BLaER1 (cell line): ENCODE results near the gene ELAVL3.
"Not testable (repeated sequence)": the region's sequence is repeated elsewhere in the genome, so short reads cannot be mapped to it uniquely, and the experiment has no call there.

Experiments used
- H3K27ac ChIP-seq: shearing (Covaris generic); formaldehyde crosslinking; 2 replicates; pipeline ENCODE4 v1.8.1; 2022
- H3K27me3 ChIP-seq: shearing (Covaris generic); formaldehyde crosslinking; 2 replicates; pipeline ENCODE4 v1.8.1; 2022
- H3K36me3 ChIP-seq: shearing (Covaris generic); formaldehyde crosslinking; 2 replicates; pipeline ENCODE4 v1.8.1; 2022
- H3K4me1 ChIP-seq: shearing (Covaris generic); formaldehyde crosslinking; 2 replicates; pipeline ENCODE4 v1.8.1; 2022
- H3K4me2 ChIP-seq: shearing (Covaris generic); formaldehyde crosslinking; 2 replicates; pipeline ENCODE4 v1.8.1; 2022
- H3K4me3 ChIP-seq: shearing (Covaris generic); formaldehyde crosslinking; 2 replicates; pipeline ENCODE4 v1.8.1; 2022
- H3K9ac ChIP-seq: shearing (Covaris generic); formaldehyde crosslinking; 2 replicates; pipeline ENCODE4 v1.8.1; 2022
- H3K9me3 ChIP-seq: shearing (Covaris generic); formaldehyde crosslinking; 2 replicates; pipeline ENCODE4 v1.8.1; 2022
- H4K20me1 ChIP-seq: shearing (Covaris generic); formaldehyde crosslinking; 2 replicates; pipeline ENCODE4 v1.8.1; 2022
- Cebpa-rat ChIP-seq: shearing (Covaris generic); IDR thresholded peaks from 2 replicates; pipeline ENCODE4 v1.8.1; 2022

ELAVL3 gene

GRCh38 chr19:11414544-11414943, 66.3 kb downstream of the ELAVL3 start:
- H3K4me1 ChIP-seq, result peaks cover 8% of the 10 kb centered on the region
- no peak overlapping the region for H3K4me3 ChIP-seq
- no peaks in the 10 kb centered on the region for H3K36me3 ChIP-seq
- H3K9ac ChIP-seq, result no peak overlapping the region
- H3K27ac ChIP-seq, result no peak overlapping the region
- H4K20me1 ChIP-seq, result peaks cover 10% of the 10 kb centered on the region
- TF ChIP-seq Cebpa-rat, result no peak
- H3K9me3 ChIP-seq, result no peaks in the 10 kb centered on the region
- peaks cover 41% of the 10 kb centered on the region for H3K27me3 ChIP-seq
- no peak overlapping the region for H3K4me2 ChIP-seq

DNA sequence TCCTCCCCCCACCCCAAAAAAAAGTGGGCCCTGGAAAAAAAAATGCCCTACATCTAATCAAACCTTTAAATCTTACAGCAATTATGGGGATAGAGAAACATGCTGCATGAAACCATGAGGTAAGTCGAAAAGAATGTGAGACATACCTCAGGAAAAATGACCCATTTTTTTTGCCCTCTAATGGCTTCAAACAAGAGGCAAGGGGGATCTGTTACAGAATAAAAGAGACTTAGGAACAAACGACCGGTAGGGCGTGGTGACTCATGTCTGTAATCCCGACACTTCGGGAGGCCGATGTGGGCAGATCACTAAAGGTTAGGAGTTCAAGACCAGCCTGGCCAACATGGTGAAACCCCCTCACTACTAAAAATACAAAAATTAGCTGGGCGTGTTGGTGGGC, 70.2 kb downstream of the ELAVL3 start:
- Histone ChIP-seq H3K36me3 (no peaks in the 10 kb centered on the region), H3K27me3 (peaks cover 6% of the 10 kb centered on the region; the same call in 1 of the 2 replicates), H3K9ac (no peak overlapping the region), H3K4me3 (no peak overlapping the region), H3K4me1 (no peaks in the 10 kb centered on the region), H4K20me1 (no peaks in the 10 kb centered on the region), H3K4me2 (no peak overlapping the region), H3K9me3 (no peaks in the 10 kb centered on the region), H3K27ac (no peak overlapping the region)
- no peak for TF ChIP-seq Cebpa-rat

GRCh38 chr19:11408591-11408990, 72.3 kb downstream of the ELAVL3 start:
- Histone ChIP-seq H3K9ac (no peak overlapping the region), H4K20me1 (no peaks in the 10 kb centered on the region), H3K9me3 (no peaks in the 10 kb centered on the region), H3K4me2 (no peak overlapping the region), H3K4me3 (no peak overlapping the region), H3K27me3 (peaks cover 4% of the 10 kb centered on the region; the same call in 1 of the 2 replicates), H3K27ac (no peak overlapping the region), H3K36me3 (no peaks in the 10 kb centered on the region), H3K4me1 (no peaks in the 10 kb centered on the region)
- TF ChIP-seq Cebpa-rat, result no peak

DNA sequence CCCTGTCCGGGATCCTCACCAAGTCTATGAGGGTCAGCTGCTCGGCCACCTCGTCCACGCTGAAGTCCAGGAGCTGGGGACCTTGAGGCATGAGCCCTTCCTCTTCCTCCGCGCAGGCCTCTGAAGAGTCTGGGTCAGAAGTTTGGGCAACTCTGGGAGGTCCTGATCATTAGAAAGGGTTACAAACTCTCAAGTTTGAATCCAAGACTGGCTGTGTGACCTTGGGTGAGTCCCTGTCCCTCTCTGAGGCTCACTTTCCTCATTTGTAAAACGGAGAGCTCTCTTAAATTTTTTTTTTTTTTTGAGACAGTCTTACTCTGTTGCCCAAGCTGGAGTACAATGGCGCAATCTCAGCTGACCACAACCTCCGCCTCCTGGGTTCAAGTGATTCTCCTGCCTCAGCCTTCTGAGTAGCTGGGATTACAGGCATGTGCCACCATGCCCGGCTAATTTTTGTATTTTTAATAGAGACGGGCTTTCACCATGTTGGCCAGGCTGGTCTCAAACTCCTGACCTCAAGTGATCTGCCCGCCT, 74.1 kb downstream of the ELAVL3 start:
- H3K4me3 ChIP-seq, H3K27ac ChIP-seq, H3K27me3 ChIP-seq, H3K9me3 ChIP-seq, H4K20me1 ChIP-seq, H3K36me3 ChIP-seq, H3K9ac ChIP-seq, H3K4me1 ChIP-seq, H3K4me2 ChIP-seq: not testable (repeated sequence)

DNA sequence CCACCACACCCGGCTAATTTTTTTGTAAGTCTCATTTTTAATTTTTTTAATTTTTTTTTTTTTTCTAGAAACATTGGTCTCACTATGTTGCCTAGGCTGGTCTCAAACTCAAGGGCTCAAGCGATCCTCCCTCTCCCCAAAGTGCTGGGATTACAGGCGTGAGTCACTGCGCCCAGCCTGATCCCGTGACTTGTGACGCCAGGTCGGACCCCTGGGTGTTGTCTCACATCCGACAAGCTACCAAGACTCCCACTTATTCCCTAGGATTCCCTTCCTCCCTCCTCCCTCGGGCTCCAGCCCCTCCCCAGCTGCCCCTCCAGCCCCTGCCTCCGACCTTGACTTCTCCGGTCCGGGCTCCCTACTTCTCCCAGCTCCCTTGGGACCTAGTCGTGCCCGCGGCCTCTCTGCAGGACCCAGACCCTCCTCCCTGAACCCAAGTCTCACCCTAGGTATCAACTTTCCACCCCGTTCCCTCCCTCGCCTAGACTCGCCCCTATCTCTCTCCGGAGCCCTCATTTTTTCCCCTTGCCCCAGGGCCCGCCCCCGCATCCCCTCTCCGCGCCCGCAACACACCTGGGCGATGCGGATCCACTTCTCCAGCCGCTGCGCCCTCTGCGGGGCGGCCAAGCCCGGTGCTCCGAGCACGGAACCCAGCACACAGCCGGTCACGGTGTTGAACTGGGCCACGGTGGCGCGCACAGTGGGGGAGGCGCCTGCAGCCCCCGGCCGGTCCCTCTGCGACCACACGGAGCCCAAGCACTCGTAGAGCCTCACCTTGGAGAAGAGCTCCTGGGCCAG, 74.8 kb downstream of the ELAVL3 start:
- no peak overlapping the region for H3K4me3 ChIP-seq
- no peaks in the 10 kb centered on the region for H4K20me1 ChIP-seq
- no peak overlapping the region for H3K27ac ChIP-seq
- no peaks in the 10 kb centered on the region for H3K4me1 ChIP-seq
- H3K9me3 ChIP-seq, result no peaks in the 10 kb centered on the region
- no peak overlapping the region for H3K9ac ChIP-seq
- peaks cover 4% of the 10 kb centered on the region; the same call in 1 of the 2 replicates for H3K27me3 ChIP-seq
- no peak overlapping the region for H3K4me2 ChIP-seq
- no peaks in the 10 kb centered on the region for H3K36me3 ChIP-seq
- no peak for TF ChIP-seq Cebpa-rat

- Histone ChIP-seq H3K4me3 (no peak overlapping the region), H3K36me3 (no peaks in the 10 kb centered on the region), H3K27me3 (peaks cover 4% of the 10 kb centered on the region; the same call in 1 of the 2 replicates), H3K9ac (no peak overlapping the region), H3K4me1 (no peaks in the 10 kb centered on the region), H3K9me3 (no peaks in the 10 kb centered on the region), H4K20me1 (no peaks in the 10 kb centered on the region), H3K27ac (no peak overlapping the region), H3K4me2 (peak overlapping the region; percentile 17; the same call in 1 of the 2 replicates)
- no peak for TF ChIP-seq Cebpa-rat
These were observed 76.1 kb downstream of the ELAVL3 start for GRCh38 chr19:11404588-11405222.

GRCh38 chr19:11401808-11402543, 78.9 kb downstream of the ELAVL3 start:
- Histone ChIP-seq H3K4me1 (no peaks in the 10 kb centered on the region), H3K27ac (no peak overlapping the region), H3K9ac (no peak overlapping the region), H3K27me3 (peaks cover 4% of the 10 kb centered on the region; the same call in 1 of the 2 replicates), H3K36me3 (no peaks in the 10 kb centered on the region), H3K9me3 (no peaks in the 10 kb centered on the region), H3K4me2 (no peak overlapping the region), H4K20me1 (no peaks in the 10 kb centered on the region), H3K4me3 (no peak overlapping the region)
- TF ChIP-seq Cebpa-rat, result no peak
